Endothelial cell of umbilical vein (primary cell): ENCODE data around the gene GLI3. TPM values are rescaled to one million over a fixed set of nuclear protein-coding genes. Genes with fewer than 3 reads are reported as not detected.

Experiments used
- BruUV-seq: library from RNA; stranded (reverse); fragments of 400-500 nt; replicated peaks from 2 replicates; lab custom pipeline; 2021; lab: Mats Ljungman, UMichigan
- CTCF ChIA-PET: fragments of 300-600, 350-600 bp; sonication (Branson Sonifier 250); formaldehyde crosslinking; loops from one replicate; lab custom pipeline; 2021; ENCODE audit warnings: antibody characterized with exemption, inconsistent platforms; lab: Charles Lee
- POLR2A ChIA-PET: fragments of 300-600, 350-600 bp; sonication (Branson Sonifier 250); formaldehyde crosslinking; loops from one replicate; lab custom pipeline; 2021; ENCODE audit warnings: antibody characterized with exemption, inconsistent platforms; lab: Charles Lee
- DNase-seq: peaks from one replicate; pipeline ENCODE4 v3.0.0-alpha.2; 2011; ENCODE audit warnings: low read depth, low spot score
- FAIRE-seq: peaks from 2 replicates; lab custom pipeline; 2011; peaks lifted over from hg19 to GRCh38; lab: Jason Lieb, UNC
- H2AFZ ChIP-seq: 2 replicates; pipeline ENCODE4 v1.6.0; 2012; ENCODE audit warnings: low read depth, low read length, control low read depth, inconsistent platforms
- H3K27ac ChIP-seq: 2 replicates; pipeline ENCODE4 v1.5.1; 2011; ENCODE audit warnings: low read depth, mild to moderate bottlenecking, control low read depth, low read length, moderate library complexity; ENCODE audit not compliant: insufficient read depth
- H3K27me3 ChIP-seq, 2 experiments: 2 replicates each; pipeline versions ENCODE4 v1.6.0 to v1.6.1; 2011; ENCODE audit warnings: low read length in 2 of 2, mixed read lengths in 1 of 2; ENCODE audit not compliant: control insufficient read depth in 2 of 2, insufficient read depth in 2 of 2
- H3K36me3 ChIP-seq, 2 experiments: 2 replicates in 1 of 2; 3 replicates in 1 of 2; pipeline ENCODE4 v1.5.1; 2011; ENCODE audit warnings: low read length in 2 of 2, mild to moderate bottlenecking in 1 of 2, moderate library complexity in 1 of 2; ENCODE audit not compliant: control insufficient read depth in 2 of 2, insufficient read depth in 2 of 2; ENCODE audit errors: extremely low read depth in 1 of 2
- H3K4me1 ChIP-seq: 3 replicates; pipeline ENCODE4 v1.5.1; 2011; ENCODE audit warnings: mild to moderate bottlenecking, low read length; ENCODE audit not compliant: control insufficient read depth, insufficient read depth; ENCODE audit errors: extremely low read depth
- H3K4me2 ChIP-seq: 2 replicates; pipeline ENCODE4 v1.6.1; 2011; ENCODE audit warnings: low read length, control low read depth, mixed read lengths; ENCODE audit not compliant: insufficient read depth
- H3K4me3 ChIP-seq, 3 experiments: fragments of 200-600 bp in 1 of 3; sonication (generic), shearing (Covaris generic) in 1 of 3; replicated peaks in 1 of 3; 2 replicates each; pipeline ENCODE4 v1.5.1; 2011 to 2016; ENCODE audit warnings: control low read depth in 3 of 3, low read length in 3 of 3, mild to moderate bottlenecking in 2 of 3, inconsistent platforms in 1 of 3, low read depth in 1 of 3, moderate library complexity in 1 of 3; ENCODE audit not compliant: insufficient read depth in 1 of 3
- H3K79me2 ChIP-seq: 2 replicates; pipeline ENCODE4 v1.6.0; 2012; ENCODE audit warnings: low read length, inconsistent platforms; ENCODE audit not compliant: control insufficient read depth, insufficient read depth
- H3K9ac ChIP-seq: replicated peaks from 2 replicates; pipeline ENCODE3; 2011; ENCODE audit warnings: low read length, control low read depth; ENCODE audit not compliant: insufficient read depth; ENCODE audit errors: extremely low read depth
- H3K9me1 ChIP-seq: replicated peaks from 3 replicates; pipeline ENCODE4 v1.6.0; 2011; ENCODE audit warnings: mild to moderate bottlenecking, low read length; ENCODE audit not compliant: control insufficient read depth, insufficient read depth; ENCODE audit errors: extremely low read depth
- H3K9me3 ChIP-seq: replicated peaks from 2 replicates; pipeline ENCODE4 v1.5.1; 2012; ENCODE audit warnings: low read length, inconsistent platforms; ENCODE audit not compliant: control insufficient read depth, insufficient read depth
- H4K20me1 ChIP-seq: replicated peaks from 2 replicates; pipeline ENCODE3; 2011; ENCODE audit warnings: mild to moderate bottlenecking, low read length; ENCODE audit not compliant: control insufficient read depth, insufficient read depth; ENCODE audit errors: extremely low read depth
- EZH2 ChIP-seq: IDR thresholded peaks from 2 replicates; pipeline ENCODE4 v1.6.1; 2012; ENCODE audit warnings: borderline replicate concordance, low read depth, mild to moderate bottlenecking, moderate library complexity, low read length, inconsistent platforms; ENCODE audit not compliant: severe bottlenecking
- GATA2 ChIP-seq: IDR thresholded peaks from 2 replicates; pipeline ENCODE4 v1.7.0; 2011; ENCODE audit warnings: low read depth, mild to moderate bottlenecking, moderate library complexity, mixed read lengths, low read length; ENCODE audit not compliant: insufficient read length, insufficient read depth
- JUN ChIP-seq: IDR thresholded peaks from 2 replicates; pipeline ENCODE4 v1.6.1; 2011; ENCODE audit warnings: borderline replicate concordance, low read depth; ENCODE audit not compliant: insufficient read length, insufficient read depth
- MYC ChIP-seq: IDR thresholded peaks from one replicate; pipeline ENCODE4 v1.6.1; 2011; ENCODE audit warnings: mild to moderate bottlenecking, low read depth, low read length
- POLR2A ChIP-seq: IDR thresholded peaks from 2 replicates; pipeline ENCODE4 v1.6.1; 2012; ENCODE audit warnings: low read depth, mild to moderate bottlenecking, control low read depth, low read length
- POLR2AphosphoS5 ChIP-seq: IDR thresholded peaks from 2 replicates; pipeline ENCODE4 v1.6.1; 2012; ENCODE audit warnings: low read depth, mild to moderate bottlenecking, control low read depth, low read length, moderate library complexity; ENCODE audit not compliant: insufficient read depth
- dilution Hi-C: fragments of 300-500 bp; cut with MboI; formaldehyde crosslinking; loops from one replicate; pipeline ENCODE4 v1.15.0; 2019; ENCODE audit warnings: low sequenced_read_pairs; ENCODE audit not compliant: extremely low pct_ligation_motif_present
- intact Hi-C: fragments of 100-400 bp; cut with micrococcal nuclease; formaldehyde crosslinking; loops from one replicate; pipeline ENCODE4 v1.10.0; 2022
- polyA plus RNA-seq, 4 experiments: library from polyadenylated mRNA; depleted of rRNA in 3 of 4; stranded (reverse) in 3 of 4; unstranded in 1 of 4; fragments of >200 nt; gene quantifications; 2 replicates each; pipeline versions ENCODE4 v1.2.1 to v1.2.3, GENCODE V29; 2011 to 2012; ENCODE audit warnings: missing spikeins in 1 of 4
- total RNA-seq: library from RNA; stranded (reverse); gene quantifications from 2 replicates; pipeline ENCODE4 v1.2.3, GENCODE V29; 2021
- TF ChIP-seq, protein P1 (sequence below): IDR thresholded peaks from 2 replicates; pipeline ENCODE4 v1.6.1; 2011; ENCODE audit not compliant: insufficient read depth, insufficient read length
- TF ChIP-seq, protein P2 (sequence below), 2 donors: IDR thresholded peaks; 1 replicate in 1 of 2; 2 replicates in 1 of 2; pipeline ENCODE4 v1.5.1; 2011; ENCODE audit warnings: low read length in 2 of 2, mild to moderate bottlenecking in 2 of 2, moderate library complexity in 2 of 2, control low read depth in 1 of 2, inconsistent platforms in 1 of 2, low read depth in 1 of 2; ENCODE audit not compliant: insufficient read depth in 1 of 2; ENCODE audit errors: extremely low read depth in 1 of 2

The GLI3 gene
- total and polyA plus RNA-seq, 2 donors (not counting 3 experiments of a cell fraction or from before 2014, with no cell fraction given) = 6.0 to 24.9 TPM

DNA sequence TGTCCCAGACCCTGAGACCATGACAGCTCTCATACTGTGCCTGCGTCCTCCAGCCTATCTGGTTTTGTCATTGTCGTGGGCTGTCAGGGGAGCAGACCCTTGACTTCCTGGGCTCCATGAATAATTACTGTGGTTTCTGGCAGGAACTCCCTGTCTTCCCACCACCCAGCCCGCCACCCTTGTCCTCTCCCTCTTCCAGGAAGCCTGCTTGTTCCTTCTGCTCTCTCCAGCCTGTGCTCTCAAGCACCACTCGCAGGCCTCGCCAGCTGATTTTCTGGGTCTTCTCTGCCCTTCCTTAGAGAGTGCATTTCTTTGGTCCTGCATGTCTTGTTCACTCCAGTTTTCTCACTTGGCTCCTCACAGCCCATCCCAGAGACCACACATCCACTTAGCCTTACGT is 309.6 kb downstream of the GLI3 start:
- intact Hi-C loops (no loop called here), dilution Hi-C loops (no loop called here)
- H3K27ac ChIP-seq = no peak overlapping the region
- H3K9ac ChIP-seq = no peak overlapping the region
- no peak overlapping the region for H3K4me2 ChIP-seq
- H2AFZ ChIP-seq = no peak overlapping the region
- BruUV-seq = no TSS peak
- no peak for DNase-seq
- H3K79me2 ChIP-seq = no peaks in the 10 kb centered on the region
- no peaks in the 10 kb centered on the region for H3K36me3 ChIP-seq
- no peaks in the 10 kb centered on the region for H3K9me3 ChIP-seq
- no peak overlapping the region for H3K4me3 ChIP-seq
- no peak for FAIRE-seq
- POLR2A ChIA-PET = no interaction called here
- H3K9me1 ChIP-seq = no peaks in the 10 kb centered on the region
- TF ChIP-seq, protein P1, sequence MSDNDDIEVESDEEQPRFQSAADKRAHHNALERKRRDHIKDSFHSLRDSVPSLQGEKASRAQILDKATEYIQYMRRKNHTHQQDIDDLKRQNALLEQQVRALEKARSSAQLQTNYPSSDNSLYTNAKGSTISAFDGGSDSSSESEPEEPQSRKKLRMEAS = no peak
- TF ChIP-seq POLR2AphosphoS5 (no peak), EZH2 (no peak), GATA2 (no peak), POLR2A (no peak), JUN (no peak), MYC (no peak)
- TF ChIP-seq, protein P2, sequence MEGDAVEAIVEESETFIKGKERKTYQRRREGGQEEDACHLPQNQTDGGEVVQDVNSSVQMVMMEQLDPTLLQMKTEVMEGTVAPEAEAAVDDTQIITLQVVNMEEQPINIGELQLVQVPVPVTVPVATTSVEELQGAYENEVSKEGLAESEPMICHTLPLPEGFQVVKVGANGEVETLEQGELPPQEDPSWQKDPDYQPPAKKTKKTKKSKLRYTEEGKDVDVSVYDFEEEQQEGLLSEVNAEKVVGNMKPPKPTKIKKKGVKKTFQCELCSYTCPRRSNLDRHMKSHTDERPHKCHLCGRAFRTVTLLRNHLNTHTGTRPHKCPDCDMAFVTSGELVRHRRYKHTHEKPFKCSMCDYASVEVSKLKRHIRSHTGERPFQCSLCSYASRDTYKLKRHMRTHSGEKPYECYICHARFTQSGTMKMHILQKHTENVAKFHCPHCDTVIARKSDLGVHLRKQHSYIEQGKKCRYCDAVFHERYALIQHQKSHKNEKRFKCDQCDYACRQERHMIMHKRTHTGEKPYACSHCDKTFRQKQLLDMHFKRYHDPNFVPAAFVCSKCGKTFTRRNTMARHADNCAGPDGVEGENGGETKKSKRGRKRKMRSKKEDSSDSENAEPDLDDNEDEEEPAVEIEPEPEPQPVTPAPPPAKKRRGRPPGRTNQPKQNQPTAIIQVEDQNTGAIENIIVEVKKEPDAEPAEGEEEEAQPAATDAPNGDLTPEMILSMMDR (IDR thresholded peaks at IDR 0.05; ENCODE audit: extremely low read depth in 1 of 2, insufficient read depth in 1 of 2, low read depth in 1 of 2, low read length in 2 of 2) = no peak
- no peaks in the 10 kb centered on the region for H3K27me3 ChIP-seq
- H4K20me1 ChIP-seq = no peaks in the 10 kb centered on the region
- no peaks in the 10 kb centered on the region for H3K4me1 ChIP-seq
- CTCF ChIA-PET = interaction anchor here (0.7 to 2.9 kb wide), 2 partner anchors 13 to 16 kb away, joined by 3 to 15 read pairs; no protein-coding TSS in a partner anchor
